Raji (cell line): ENCODE results near the gene C20orf96.

Experiments
- POLR2A ChIP-seq: IDR thresholded peaks from 2 replicates; pipeline ENCODE4 v1.6.1; 2011; ENCODE audit warnings: low read depth, low read length, control low read depth; ENCODE audit not compliant: insufficient read depth

C20orf96 gene

GRCh38 chr20:300345-300990 lies 9.9 kb upstream of the C20orf96 start:
- TF ChIP-seq POLR2A: no peak

GRCh38 chr20:298776-299391 lies 8.3 kb upstream of the C20orf96 start:
- no peak for TF ChIP-seq POLR2A

- TF ChIP-seq POLR2A: peak; percentile 63; the same call in 1 of the 2 replicates
Observed at GRCh38 chr20:297925-298775, 7.6 kb upstream of the C20orf96 start.

- peak; percentile 67 for TF ChIP-seq POLR2A
Observed at GRCh38 chr20:297098-297924, 6.8 kb upstream of the C20orf96 start, which contains the start of gene ZCCHC3. Gene ZCCHC3, plus strand, starts transcription at chr20:297570. Its CDS starts 17 bp downstream, at chr20:297587.

- TF ChIP-seq POLR2A: no peak
Observed at GRCh38 chr20:295804-296203, 5.3 kb upstream of the C20orf96 start.

DNA sequence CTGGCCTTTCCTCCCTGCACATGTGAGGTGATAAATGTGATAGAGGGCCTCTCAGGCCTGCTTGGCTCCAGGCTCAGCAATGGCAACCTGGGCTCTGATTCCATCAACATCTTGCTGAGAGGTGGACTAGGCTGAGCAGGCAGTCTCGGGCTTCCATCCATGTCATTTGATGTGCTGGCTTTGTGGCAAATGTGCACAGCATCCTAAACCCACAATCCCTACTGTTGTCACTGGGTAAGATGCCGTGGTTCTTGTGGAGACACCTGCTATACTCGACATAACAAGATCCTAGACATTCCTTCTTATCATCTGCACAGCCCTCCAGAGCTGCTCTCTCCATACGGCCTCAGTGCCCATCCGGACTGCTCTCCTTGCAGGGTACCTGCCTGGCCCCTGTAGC lies 4.1 kb upstream of the C20orf96 start:
- no peak for TF ChIP-seq POLR2A

- TF ChIP-seq POLR2A: no peak
Observed at GRCh38 chr20:289693-290083, 862 bp downstream of the C20orf96 start.

DNA sequence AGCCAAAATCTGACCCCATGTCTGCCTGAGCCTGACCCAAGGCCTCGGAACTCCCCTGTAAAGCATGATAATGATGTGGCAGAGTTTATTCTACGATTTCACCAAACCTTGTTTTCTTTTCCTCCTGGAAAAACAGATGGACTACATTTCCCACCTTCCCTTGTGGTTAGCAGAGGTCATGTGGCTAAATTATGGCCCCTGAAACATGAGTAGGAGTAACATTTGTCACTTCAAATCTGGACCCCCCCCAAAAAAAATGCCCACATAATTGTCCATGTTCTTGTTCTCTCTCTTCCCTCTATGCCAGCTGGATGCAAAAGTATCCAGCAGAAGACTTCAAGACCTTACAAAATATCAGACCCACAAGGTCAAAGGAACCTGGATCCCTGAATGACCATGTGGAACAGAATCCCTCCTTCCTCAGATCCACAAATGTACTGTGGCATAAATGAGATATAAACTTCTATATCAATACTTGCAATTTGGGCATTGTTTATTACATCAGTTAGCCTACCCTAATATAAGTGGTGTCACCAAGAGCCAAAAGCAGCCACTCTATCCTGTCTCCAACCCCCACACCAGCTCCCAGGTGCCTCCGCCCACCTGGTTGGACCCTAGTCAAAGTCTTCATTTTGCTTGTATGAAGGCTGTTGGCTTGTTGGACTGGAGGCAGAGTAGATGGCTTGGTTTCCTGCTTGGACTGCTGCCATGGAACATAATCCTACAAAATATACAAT lies 1.4 kb downstream of the C20orf96 start:
- TF ChIP-seq POLR2A: no peak

DNA sequence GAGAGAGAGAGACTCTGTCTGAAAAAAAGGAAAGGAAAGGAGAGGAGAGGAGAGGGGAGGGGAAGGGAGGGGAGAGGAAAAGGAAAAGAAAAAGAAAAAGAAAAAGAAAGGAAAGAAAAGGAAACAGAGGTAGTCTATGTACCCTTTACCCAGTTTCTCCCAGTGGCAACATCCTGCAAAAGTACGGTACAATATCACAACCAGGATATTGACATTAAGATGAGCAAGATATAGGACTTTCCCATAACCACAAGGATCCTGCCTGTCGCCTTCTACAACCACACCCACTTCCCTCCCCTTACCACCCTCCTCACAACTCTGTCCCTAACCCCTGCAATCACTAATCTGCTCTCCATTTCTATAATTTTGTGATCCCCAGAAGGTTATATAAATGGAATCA lies 4.0 kb downstream of the C20orf96 start:
- no peak for TF ChIP-seq POLR2A

DNA sequence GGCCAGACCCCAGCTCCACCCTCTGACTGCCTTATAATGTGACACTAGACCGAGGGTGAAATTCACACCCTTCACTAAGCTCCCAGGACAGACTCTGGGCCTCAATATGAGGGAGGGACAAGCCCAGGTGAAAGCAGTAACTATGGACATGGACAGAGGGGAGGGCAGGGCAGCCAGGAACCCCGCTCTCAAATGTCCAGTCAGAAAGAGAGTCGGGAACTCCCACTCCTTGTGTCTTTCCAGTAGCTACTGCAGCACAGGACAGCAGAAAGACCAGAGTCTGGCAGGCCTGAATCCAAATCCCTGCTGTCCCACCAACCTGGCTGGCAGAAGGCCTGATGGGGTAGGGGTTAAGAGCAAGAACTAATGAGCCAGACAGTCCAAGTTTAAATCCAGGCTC lies 6.4 kb downstream of the C20orf96 start:
- TF ChIP-seq POLR2A: no peak

DNA sequence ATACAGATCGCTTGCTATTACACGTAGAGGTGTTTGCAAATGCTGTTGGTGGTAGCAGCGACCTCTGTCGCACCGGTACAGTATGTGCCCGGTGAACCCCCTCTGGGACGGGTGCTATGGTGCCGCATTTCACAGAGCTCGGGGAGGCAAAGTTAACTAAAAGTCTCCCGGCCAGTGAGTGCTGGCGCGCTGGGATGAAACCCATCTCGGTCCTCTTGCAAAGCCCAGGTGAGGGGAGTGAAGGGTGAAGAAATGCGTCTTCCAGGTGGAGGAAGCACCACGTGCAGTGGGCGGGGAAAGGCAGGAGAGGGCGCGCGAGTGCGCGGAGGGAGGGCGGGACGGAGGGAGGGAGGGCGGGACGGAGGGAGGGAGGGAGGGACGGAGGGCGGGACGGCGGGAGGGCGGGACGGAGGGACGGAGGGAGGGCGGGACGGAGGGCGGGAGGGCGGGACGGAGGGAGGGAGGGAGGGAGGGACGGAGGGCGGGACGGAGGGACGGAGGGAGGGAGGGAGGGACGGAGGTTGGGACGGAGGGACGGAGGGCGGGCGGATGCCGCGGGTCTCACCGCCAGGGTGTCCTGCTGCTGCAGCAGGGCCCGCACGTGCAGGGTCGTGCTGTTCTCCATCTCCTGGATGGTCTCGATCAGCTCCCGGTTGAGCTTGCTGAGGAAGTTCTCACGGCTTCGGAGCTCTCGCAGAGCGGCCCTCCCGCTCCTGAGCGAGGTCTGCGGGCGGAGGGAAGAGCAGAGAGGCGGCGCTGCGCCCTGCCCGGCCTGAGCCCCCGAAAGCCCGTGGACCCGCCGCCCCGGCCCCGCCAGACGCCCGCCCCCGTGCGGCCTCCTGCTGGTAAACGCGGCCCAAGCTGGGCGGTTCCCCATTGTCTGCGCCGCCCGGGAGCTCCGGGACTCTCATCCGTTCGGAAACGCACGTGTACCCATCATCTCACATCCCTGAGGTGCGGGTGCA lies 11.7 kb downstream of the C20orf96 start:
- TF ChIP-seq POLR2A: no peak

- TF ChIP-seq POLR2A: no peak
Observed at GRCh38 chr20:278181-278580, 12.4 kb downstream of the C20orf96 start.

DNA sequence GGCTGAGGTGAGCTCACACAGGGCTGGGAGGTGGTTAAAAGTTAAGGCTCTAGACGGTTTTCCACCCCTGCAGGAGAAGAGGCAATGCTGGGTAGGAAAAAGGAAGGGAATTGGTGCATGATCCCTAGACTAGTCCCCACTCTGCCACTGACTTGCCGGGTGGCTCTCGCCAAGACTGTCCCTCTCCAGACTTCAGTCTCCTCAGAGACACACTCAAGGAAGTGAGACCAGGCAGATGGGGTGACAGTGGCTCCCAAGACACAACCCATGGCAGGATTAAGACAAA lies 13.1 kb downstream of the C20orf96 start:
- TF ChIP-seq POLR2A: no peak
